ENCODE data around the gene KANK2.

DNA sequence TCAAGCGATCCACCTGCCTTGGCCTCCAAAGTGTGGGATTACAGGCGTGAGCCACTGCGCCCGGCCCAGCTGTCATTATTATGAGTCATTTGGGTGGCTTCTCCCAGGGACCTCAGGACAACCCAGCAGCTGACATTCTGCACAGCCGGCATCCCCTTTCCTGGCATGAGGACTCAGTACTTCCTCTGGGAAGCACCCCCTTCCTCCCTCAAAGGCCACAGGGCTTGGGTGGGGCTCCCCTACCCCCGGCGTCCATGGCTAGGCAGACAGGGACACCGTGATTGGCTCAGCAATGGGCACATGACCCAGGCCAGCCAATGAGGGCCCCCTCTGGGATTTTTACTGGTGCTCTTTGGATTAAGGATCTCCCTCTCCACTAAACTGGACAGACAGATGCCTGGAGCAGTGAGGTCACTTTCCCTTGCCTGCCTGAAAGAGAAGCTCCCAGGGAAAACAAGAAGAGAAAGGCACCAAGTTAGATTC lies 6.0 kb downstream of the KANK2 start:
- TF ChIP-seq, protein P1, sequence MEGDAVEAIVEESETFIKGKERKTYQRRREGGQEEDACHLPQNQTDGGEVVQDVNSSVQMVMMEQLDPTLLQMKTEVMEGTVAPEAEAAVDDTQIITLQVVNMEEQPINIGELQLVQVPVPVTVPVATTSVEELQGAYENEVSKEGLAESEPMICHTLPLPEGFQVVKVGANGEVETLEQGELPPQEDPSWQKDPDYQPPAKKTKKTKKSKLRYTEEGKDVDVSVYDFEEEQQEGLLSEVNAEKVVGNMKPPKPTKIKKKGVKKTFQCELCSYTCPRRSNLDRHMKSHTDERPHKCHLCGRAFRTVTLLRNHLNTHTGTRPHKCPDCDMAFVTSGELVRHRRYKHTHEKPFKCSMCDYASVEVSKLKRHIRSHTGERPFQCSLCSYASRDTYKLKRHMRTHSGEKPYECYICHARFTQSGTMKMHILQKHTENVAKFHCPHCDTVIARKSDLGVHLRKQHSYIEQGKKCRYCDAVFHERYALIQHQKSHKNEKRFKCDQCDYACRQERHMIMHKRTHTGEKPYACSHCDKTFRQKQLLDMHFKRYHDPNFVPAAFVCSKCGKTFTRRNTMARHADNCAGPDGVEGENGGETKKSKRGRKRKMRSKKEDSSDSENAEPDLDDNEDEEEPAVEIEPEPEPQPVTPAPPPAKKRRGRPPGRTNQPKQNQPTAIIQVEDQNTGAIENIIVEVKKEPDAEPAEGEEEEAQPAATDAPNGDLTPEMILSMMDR (IDR thresholded peaks at IDR 0.05): no peak
- TF ChIP-seq POLR2A (IDR thresholded peaks at IDR 0.05): no peak

All from adrenal gland (tissue), 5 donors.